Progenitor cell of endocrine pancreas (in vitro differentiated cells): Measurements from ENCODE around the gene TBC1D17. TPM values are rescaled to one million over a fixed set of nuclear protein-coding genes. Genes with fewer than 3 reads are reported as not detected.

Source experiments
- DNase-seq: peaks from one replicate; pipeline ENCODE4 v3.0.0; 2021; ENCODE audit warnings: low spot score; ENCODE audit not compliant: unreplicated experiment
- H3K27ac Mint-ChIP-seq: 2 replicates; pipeline ENCODE4 v1.8.0; 2021; ENCODE audit warnings: mild to moderate bottlenecking, moderate library complexity, mixed read lengths
- H3K27me3 Mint-ChIP-seq: 2 replicates; pipeline ENCODE4 v1.8.0; 2021; ENCODE audit warnings: mixed read lengths
- H3K36me3 Mint-ChIP-seq: 2 replicates; pipeline ENCODE4 v1.8.0; 2022; ENCODE audit warnings: mixed read lengths; ENCODE audit not compliant: insufficient read depth
- H3K4me1 Mint-ChIP-seq: 2 replicates; pipeline ENCODE4 v1.8.0; 2021; ENCODE audit warnings: low read depth, mixed read lengths
- H3K4me3 Mint-ChIP-seq: 2 replicates; pipeline ENCODE4 v1.8.0; 2021; ENCODE audit warnings: low read depth, mild to moderate bottlenecking, moderate library complexity, mixed read lengths
- H3K9me3 Mint-ChIP-seq: 2 replicates; pipeline ENCODE4 v1.8.0; 2021; ENCODE audit warnings: low read depth, mixed read lengths
- CTCF ChIP-seq: fragments of 200-600 bp; sonication (generic); IDR thresholded peaks from one replicate; pipeline ENCODE4 v1.5.0; 2021; ENCODE audit warnings: antibody characterized with exemption, mild to moderate bottlenecking; ENCODE audit not compliant: unreplicated experiment
- total RNA-seq: library from RNA; stranded (reverse); gene quantifications from 2 replicates; pipeline ENCODE4 v1.2.1, GENCODE V29; 2021

TBC1D17 gene
- total RNA-seq, 1 donor from 2014 or later: 44.6 TPM

DNA sequence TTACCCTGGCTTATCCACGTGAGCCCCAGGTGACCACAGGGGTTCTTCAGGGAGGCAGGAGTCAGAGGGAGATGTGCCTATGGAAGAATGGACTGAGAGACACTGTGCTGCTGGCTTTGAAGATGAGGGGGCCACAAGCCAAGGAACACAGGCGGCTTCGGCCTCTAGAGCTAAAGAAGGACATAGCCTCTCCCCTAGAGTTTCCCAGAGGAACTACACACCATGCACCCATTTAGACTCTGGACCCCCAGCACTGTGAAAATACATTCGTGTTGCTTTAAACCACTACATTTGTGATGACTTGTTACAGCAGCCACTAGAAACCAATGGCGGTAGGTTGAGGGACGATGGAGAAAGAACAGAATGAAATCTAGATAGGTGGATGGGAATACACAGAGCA, 37.8 kb downstream of the TBC1D17 start:
- Mint-ChIP-seq H3K27me3 (no peaks in the 10 kb centered on the region), H3K4me3 (no peak overlapping the region), H3K4me1 (peaks cover 16% of the 10 kb centered on the region), H3K27ac (no peak overlapping the region), H3K36me3 (peaks cover 33% of the 10 kb centered on the region), H3K9me3 (no peaks in the 10 kb centered on the region)
- TF ChIP-seq CTCF: peak; percentile 19
- DNase-seq: no peak

- Mint-ChIP-seq H3K36me3 (peaks cover 35% of the 10 kb centered on the region), H3K27ac (peak overlapping the region; percentile 90), H3K27me3 (no peaks in the 10 kb centered on the region), H3K4me1 (peaks cover 29% of the 10 kb centered on the region), H3K4me3 (no peak overlapping the region), H3K9me3 (no peaks in the 10 kb centered on the region)
- DNase-seq: no peak
- peak; percentile 40 for TF ChIP-seq CTCF
Observed at GRCh38 chr19:49916839-49917733, 39.6 kb downstream of the TBC1D17 start.

- Mint-ChIP-seq H3K9me3 (no peaks in the 10 kb centered on the region), H3K4me1 (peaks cover 24% of the 10 kb centered on the region), H3K27ac (no peak overlapping the region), H3K4me3 (no peak overlapping the region), H3K36me3 (peaks cover 34% of the 10 kb centered on the region), H3K27me3 (no peaks in the 10 kb centered on the region)
- no peak for DNase-seq
- TF ChIP-seq CTCF: no peak
Observed at GRCh38 chr19:49918089-49918488, 40.6 kb downstream of the TBC1D17 start.

GRCh38 chr19:49920624-49921363, 43.3 kb downstream of the TBC1D17 start:
- no peak for DNase-seq
- peaks cover 16% of the 10 kb centered on the region for H3K4me1 Mint-ChIP-seq
- no peaks in the 10 kb centered on the region for H3K27me3 Mint-ChIP-seq
- no peak overlapping the region for H3K4me3 Mint-ChIP-seq
- peaks cover 16% of the 10 kb centered on the region for H3K36me3 Mint-ChIP-seq
- H3K9me3 Mint-ChIP-seq: no peaks in the 10 kb centered on the region
- H3K27ac Mint-ChIP-seq: peak overlapping the region; percentile 86
- no peak for TF ChIP-seq CTCF
